ENCODE results near the gene SLC9C2. TPM values are rescaled to one million over a fixed set of nuclear protein-coding genes. Genes with fewer than 3 reads are reported as not detected.
A peak's percentile ranks its signal among the peaks of the same experiment; 100 is the strongest.
"Not testable (repeated sequence)": the region's sequence is repeated elsewhere in the genome, so short reads cannot be mapped to it uniquely, and the experiment has no call there.

Gene SLC9C2
- total RNA-seq, 1 donor from 2014 or later: 0.26 TPM

DNA sequence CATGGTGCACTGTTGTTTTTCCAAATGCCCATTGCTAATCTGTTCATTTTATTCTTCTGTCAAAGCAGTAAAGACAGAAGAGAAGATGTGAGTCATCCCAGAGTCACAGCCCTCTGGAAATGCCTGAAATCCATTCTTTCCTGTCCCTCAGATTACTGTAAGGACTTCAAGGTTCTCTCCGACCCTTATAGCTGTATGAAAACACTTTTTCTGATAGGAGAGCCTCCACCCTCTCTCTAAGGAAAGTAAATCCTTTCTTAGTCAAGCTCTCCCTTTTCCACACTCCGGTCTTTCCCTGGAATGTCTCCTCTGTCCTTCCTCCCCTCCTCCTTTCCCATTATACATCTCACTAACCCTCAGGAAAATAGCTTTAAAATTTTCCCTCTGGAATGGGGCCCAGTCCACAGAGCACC lies 129.3 kb downstream of the SLC9C2 start:
- Histone ChIP-seq H3K27me3 (no peaks in the 10 kb centered on the region), H3K9me3 (no peaks in the 10 kb centered on the region), H3K4me1 (peaks cover 15% of the 10 kb centered on the region), H3K4me3 (no peak overlapping the region), H3K27ac (peak overlapping the region; percentile 12), H3K36me3 (no peaks in the 10 kb centered on the region)
- DNase-seq: no peak
- ATAC-seq: no peak
- intact Hi-C loops (cut with DNase I): no loop called here
- TF ChIP-seq CTCF (IDR thresholded peaks at IDR 0.05): no peak

- Histone ChIP-seq H3K36me3 (no peaks in the 10 kb centered on the region), H3K27me3 (no peaks in the 10 kb centered on the region), H3K27ac (no peak overlapping the region), H3K4me1 (peaks cover 4% of the 10 kb centered on the region), H3K4me3 (no peak overlapping the region), H3K9me3 (no peaks in the 10 kb centered on the region)
- no peak for DNase-seq
- TF ChIP-seq CTCF (IDR thresholded peaks at IDR 0.05): no peak
- no peak for ATAC-seq
- intact Hi-C loops (cut with DNase I): no loop called here
Observed at GRCh38 chr1:173470608-173471007, 132.3 kb downstream of the SLC9C2 start.

GRCh38 chr1:173469656-173470055 lies 133.2 kb downstream of the SLC9C2 start:
- ATAC-seq (no peak), DNase-seq (no peak)
- no peaks in the 10 kb centered on the region for H3K36me3 ChIP-seq
- H3K4me1 ChIP-seq: peaks cover 3% of the 10 kb centered on the region
- H3K4me3 ChIP-seq: no peak overlapping the region
- no peak overlapping the region for H3K27ac ChIP-seq
- intact Hi-C loops (cut with DNase I): no loop called here
- no peak for TF ChIP-seq CTCF (IDR thresholded peaks at IDR 0.05)
- no peaks in the 10 kb centered on the region for H3K9me3 ChIP-seq
- no peaks in the 10 kb centered on the region for H3K27me3 ChIP-seq

GRCh38 chr1:173467426-173467825 lies 135.4 kb downstream of the SLC9C2 start:
- no peak overlapping the region for H3K27ac ChIP-seq
- H3K9me3 ChIP-seq: no peaks in the 10 kb centered on the region
- intact Hi-C loops (cut with DNase I): no loop called here
- no peaks in the 10 kb centered on the region for H3K36me3 ChIP-seq
- no peaks in the 10 kb centered on the region for H3K27me3 ChIP-seq
- ATAC-seq (no peak), DNase-seq (no peak)
- H3K4me1 ChIP-seq: no peaks in the 10 kb centered on the region
- no peak overlapping the region for H3K4me3 ChIP-seq
- TF ChIP-seq CTCF (IDR thresholded peaks at IDR 0.05): no peak

DNA sequence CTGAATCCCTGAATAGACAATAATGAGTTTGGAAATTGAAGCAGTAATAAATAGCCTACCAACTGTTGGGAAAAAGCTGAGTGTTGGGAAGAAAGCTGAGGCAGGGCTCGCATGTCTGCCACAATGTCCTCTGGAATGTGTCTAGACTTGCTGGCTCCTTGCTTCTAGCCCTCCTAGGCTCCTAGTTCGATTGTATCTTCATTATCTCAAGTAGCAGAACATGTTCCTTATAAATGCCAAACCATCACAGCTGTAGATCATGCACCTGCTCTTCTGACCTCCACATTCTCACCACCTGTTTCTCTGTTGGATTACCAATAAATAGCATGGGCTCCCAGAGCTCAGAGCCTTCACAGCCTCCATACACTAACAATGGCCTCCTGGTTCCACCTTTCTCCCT lies 138.7 kb downstream of the SLC9C2 start:
- H3K4me3 ChIP-seq; H3K27ac ChIP-seq; ATAC-seq; H3K9me3 ChIP-seq; H3K27me3 ChIP-seq; intact Hi-C loops (cut with DNase I); H3K4me1 ChIP-seq; DNase-seq: not testable (repeated sequence)
- H3K36me3 ChIP-seq: peaks cover 14% of the 10 kb centered on the region

DNA sequence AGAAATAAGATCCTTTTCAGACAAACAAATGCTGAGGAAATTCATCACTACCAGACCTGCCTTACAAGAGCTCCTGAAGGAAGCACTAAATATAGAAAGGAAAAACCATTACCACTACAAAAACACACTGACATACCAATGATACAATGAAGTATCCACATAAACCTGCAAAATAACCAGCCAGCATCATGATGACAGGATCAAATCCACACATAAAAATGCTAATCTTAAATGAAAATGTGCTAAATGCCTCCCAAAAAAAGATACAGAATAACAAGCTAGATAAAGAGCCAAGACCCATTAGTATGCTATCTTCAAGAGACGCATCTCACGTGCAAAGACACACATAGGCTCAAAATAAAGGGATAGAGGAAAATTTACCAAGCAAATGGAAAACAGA lies 140.2 kb downstream of the SLC9C2 start:
- H3K4me1 ChIP-seq; intact Hi-C loops (cut with DNase I); H3K27me3 ChIP-seq; H3K9me3 ChIP-seq; H3K4me3 ChIP-seq; DNase-seq; ATAC-seq; H3K27ac ChIP-seq: not testable (repeated sequence)
- peaks cover 14% of the 10 kb centered on the region for H3K36me3 ChIP-seq

GRCh38 chr1:173459885-173460284 lies 143.0 kb downstream of the SLC9C2 start:
- DNase-seq (no peak), ATAC-seq (no peak)
- H3K27me3 ChIP-seq: no peaks in the 10 kb centered on the region
- no peak overlapping the region for H3K4me3 ChIP-seq
- H3K27ac ChIP-seq: no peak overlapping the region
- H3K4me1 ChIP-seq: no peaks in the 10 kb centered on the region
- no peaks in the 10 kb centered on the region for H3K9me3 ChIP-seq
- intact Hi-C loops (cut with DNase I): no loop called here
- peaks cover 14% of the 10 kb centered on the region for H3K36me3 ChIP-seq
- TF ChIP-seq CTCF (IDR thresholded peaks at IDR 0.05): no peak
